ENCODE measurements around the gene KBTBD3.

Gene KBTBD3

GRCh38 chr11:106001304-106002012 lies 75.7 kb downstream of the KBTBD3 start:
- no peak for DNase-seq

Data from activated CD4-positive, CD25-positive, alpha-beta regulatory T cell (primary cell).